Measurements from ENCODE around the gene CRABP1.

- TF ChIP-seq POLR2A (IDR thresholded peaks at IDR 0.05), result no peak
- TF ChIP-seq CTCF (IDR thresholded peaks at IDR 0.05), result no peak
- TF ChIP-seq EP300 (IDR thresholded peaks at IDR 0.05), result no peak
These were observed 33.9 kb upstream of the CRABP1 start for GRCh38 chr15:78306176-78306774.

All from ovary (tissue), 3 donors.